HG02943 (cell line): ENCODE data around the gene RDH16.

Experiments
- ATAC-seq: cut with Tn5 transposase; IDR thresholded peaks from one replicate; pipeline ENCODE4 v1.9.1; 2021; ENCODE audit warnings: mild to moderate bottlenecking, low read depth, moderate library complexity; ENCODE audit not compliant: unreplicated experiment

Gene RDH16, protein sequence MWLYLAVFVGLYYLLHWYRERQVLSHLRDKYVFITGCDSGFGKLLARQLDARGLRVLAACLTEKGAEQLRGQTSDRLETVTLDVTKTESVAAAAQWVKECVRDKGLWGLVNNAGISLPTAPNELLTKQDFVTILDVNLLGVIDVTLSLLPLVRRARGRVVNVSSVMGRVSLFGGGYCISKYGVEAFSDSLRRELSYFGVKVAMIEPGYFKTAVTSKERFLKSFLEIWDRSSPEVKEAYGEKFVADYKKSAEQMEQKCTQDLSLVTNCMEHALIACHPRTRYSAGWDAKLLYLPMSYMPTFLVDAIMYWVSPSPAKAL

DNA sequence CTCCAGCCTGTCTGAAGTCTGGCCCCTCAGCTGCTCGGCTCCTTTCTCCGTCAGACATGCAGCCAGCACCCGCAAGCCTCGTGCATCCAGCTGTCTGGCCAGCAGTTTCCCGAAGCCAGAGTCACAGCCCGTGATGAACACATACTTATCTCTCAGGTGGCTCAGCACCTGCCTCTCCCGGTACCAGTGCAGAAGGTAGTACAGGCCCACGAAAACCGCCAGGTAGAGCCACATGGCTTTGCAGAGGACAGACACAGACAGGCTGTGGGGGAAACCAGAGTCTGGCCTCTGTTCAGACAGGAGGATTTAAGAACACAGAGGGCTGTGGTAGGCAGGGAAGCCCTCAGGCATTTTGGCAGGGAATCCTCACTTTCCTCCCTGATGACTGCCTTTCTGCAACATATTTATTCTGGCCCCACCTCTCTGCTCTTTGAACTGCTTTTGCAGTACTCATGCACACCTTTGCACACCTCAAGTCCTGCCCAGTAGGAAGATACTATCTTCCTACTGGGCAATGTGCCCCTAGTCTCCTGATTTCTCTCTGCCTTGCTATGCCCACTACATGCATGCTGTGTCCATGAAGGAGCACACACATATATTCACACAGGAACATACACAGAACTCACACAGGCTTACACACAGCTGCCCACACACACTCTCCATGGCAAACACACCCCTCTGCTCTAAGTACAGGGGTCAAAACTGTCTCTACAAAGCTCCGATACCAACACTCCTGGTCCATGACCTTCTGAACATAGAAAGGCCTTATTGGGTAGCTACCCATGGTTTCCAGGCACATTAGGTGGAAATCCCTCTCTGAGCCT, at the start of gene RDH16:
Gene RDH16, minus strand, starts transcription at position 380 of the 824 bp plus-strand sequence. Its CDS starts 146 bp downstream, at position 234.
- no peak for ATAC-seq

- no peak for ATAC-seq
These were observed 49.5 kb upstream of the RDH16 start for GRCh38 chr12:57006809-57007475.

- no peak for ATAC-seq
These were observed 48.8 kb upstream of the RDH16 start, which contains the start of gene ZBTB39 for GRCh38 chr12:57005980-57006808. TSS of gene ZBTB39 (minus strand) at chr12:57006546. CDS start at chr12:57004917, 1,629 bp downstream.

DNA sequence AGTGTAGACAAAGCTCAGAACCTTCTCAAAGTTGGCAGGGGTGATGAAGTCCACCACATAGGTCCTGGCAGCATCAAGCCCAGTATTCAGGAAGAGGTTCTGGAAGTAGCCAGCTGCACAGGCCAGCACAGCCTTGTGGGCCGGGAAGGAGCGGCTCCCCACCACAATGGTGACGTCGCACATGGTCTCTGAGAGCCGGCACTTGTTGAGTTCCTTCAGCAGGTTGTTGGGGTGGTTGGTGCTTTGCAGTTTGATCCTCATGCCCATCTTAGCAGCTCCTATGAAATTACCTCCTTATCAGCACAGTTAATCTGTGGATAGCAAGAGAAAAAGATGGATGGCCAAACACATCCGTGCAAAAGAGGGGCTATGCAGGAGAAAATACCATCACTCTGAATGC, 47.2 kb upstream of the RDH16 start:
- no peak for ATAC-seq

DNA sequence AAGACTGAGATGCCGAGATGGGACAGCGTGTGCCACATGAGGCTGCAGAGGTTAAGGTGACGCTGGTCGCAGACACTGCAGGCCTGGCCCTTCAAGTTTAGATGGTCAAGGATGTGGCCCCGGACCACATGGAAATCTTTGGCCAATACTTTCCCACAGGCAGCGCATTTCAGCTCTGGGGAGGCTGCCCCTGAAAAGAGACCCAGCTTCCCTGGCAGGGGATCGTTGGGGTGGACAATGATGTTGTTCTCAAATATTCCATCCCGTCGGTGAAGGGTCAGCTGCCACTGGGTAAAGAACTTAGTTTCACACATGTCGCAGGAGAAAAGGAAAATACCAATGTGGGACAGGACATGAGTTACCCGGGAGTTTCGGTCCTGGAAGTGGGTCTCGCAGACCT, 46.0 kb upstream of the RDH16 start:
- ATAC-seq: no peak

GRCh38 chr12:57001448-57001906, 44.1 kb upstream of the RDH16 start:
- no peak for ATAC-seq

- no peak for ATAC-seq
These were observed 43.0 kb upstream of the RDH16 start for GRCh38 chr12:57000393-57000792.

DNA sequence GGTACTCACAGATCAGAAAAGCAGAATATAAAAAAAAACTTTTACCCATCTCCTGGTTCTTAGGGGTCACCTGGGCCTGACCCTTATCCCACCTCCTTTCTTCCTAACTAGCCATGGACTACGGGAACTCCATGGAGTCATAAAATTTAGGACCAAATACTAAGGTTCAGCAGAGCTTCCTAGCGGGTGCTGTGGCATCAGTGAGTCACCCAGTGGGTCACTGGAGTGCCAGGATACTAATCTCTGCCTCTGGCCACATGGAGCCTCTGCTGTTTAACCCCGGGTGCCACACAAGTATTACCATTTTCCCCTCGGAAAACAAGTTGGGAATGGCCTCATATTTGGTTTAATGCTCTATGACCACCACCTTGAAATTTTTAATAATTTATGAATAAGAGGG, 42.0 kb upstream of the RDH16 start:
- ATAC-seq: no peak

GRCh38 chr12:56998981-56999380, 41.6 kb upstream of the RDH16 start:
- no peak for ATAC-seq

DNA sequence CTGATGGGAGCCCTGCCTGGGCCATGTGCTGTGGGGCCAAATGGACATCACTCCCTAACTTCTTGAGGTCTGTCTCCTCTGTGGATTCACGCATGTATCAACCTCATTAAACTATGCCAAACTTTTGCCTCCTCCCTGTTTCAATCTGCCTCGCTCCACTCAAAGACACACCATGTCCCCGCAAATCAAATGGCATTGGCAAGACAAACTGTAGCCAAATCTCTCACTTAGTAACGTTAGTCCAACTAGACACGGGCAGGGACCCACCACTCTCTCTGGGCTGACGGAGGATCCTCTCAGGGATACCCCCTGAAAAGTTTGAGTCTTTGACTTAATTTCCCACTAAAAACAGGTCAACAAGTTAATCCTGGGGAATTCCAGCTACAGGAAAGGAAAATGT, 40.9 kb upstream of the RDH16 start:
- no peak for ATAC-seq

DNA sequence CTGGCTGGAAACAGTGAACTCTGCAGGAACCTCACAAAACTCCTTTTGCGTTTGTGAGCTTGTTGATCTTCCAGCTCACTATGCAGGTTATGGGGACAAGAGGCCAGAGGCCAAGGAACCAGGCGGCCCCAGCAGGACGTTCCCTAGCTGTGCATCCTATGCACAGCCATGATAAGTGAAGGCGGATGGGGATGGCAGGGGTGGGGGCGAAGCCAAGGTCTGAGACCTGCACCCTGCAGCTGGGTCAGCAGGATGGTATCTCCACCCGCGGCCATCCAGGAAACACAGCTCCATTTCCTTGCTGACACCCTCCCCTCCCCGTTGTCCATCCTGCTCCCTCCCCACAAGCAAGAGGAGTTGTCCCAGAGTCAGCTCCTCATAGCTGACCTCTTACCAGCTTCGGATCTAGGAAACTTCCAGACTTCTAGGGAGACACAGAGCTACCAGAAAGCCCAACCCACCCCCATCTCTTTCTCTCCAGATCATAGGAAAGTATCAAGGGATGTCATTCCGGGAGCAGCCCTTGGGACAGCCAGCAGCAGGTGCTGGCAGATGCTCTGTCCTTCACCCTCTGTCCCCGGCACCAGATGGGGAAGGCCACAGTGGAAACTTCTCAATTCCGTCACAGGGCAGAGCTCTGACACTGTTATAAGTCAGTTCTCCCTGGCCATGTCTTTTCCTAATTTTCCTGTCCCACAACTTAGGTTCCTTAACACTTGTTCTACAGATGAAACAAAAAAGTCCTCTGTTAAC, 39.6 kb upstream of the RDH16 start:
- no peak for ATAC-seq

- no peak for ATAC-seq
These were observed 38.6 kb upstream of the RDH16 start for GRCh38 chr12:56995930-56996496.

DNA sequence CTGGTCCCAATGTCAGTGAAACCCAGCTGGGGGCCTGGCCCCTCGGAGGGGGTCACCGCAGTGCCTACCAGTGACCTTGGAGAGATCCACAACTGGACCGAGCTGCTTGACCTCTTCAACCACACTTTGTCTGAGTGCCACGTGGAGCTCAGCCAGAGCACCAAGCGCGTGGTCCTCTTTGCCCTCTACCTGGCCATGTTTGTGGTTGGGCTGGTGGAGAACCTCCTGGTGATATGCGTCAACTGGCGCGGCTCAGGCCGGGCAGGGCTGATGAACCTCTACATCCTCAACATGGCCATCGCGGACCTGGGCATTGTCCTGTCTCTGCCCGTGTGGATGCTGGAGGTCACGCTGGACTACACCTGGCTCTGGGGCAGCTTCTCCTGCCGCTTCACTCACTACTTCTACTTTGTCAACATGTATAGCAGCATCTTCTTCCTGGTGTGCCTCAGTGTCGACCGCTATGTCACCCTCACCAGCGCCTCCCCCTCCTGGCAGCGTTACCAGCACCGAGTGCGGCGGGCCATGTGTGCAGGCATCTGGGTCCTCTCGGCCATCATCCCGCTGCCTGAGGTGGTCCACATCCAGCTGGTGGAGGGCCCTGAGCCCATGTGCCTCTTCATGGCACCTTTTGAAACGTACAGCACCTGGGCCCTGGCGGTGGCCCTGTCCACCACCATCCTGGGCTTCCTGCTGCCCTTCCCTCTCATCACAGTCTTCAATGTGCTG, 38.0 kb upstream of the RDH16 start:
- no peak for ATAC-seq

GRCh38 chr12:56994231-56994746, 36.9 kb upstream of the RDH16 start:
- ATAC-seq: no peak

GRCh38 chr12:56993346-56993745, 35.9 kb upstream of the RDH16 start:
- ATAC-seq: no peak

GRCh38 chr12:56991319-56992246, 34.2 kb upstream of the RDH16 start:
- no peak for ATAC-seq

DNA sequence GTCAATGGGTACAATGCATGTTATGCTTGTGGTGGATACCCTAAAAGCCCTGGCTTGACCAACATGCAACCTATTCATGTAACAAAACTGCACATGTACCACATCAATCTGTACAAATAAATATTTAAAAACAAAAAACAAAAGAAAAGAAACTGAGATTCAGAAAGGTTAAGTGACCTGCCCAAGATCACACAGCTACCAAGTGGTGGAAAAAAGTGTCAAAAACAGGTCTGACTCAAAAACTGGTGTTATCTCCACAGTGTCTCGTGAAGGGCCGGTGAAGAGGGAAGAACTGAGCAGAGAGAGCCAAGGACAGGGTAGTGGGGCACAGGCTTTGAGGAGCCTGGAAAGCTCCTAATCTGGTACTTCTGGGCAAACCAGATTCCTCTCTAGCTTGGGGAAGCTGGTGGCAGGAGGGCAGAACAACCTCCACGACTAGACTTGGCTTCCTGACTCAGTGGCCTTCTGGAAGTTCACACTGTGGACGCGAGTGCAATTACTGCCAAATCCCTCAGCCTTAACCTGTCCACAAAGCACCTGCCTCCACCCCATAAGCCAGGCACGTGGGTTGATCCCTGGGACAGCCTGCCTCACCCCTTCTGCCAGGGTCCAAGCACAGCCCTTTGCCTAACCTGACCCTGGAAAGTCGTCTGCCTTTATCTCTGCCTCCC, 33.4 kb upstream of the RDH16 start:
- ATAC-seq: no peak
